ENCODE data around the gene OTOG. TPM values are rescaled to one million over a fixed set of nuclear protein-coding genes. Genes with fewer than 3 reads are reported as not detected.
A peak's percentile ranks its signal among the peaks of the same experiment; 100 is the strongest.

The OTOG gene
- total RNA-seq, 1 donor from 2014 or later, result under 0.01 TPM

DNA sequence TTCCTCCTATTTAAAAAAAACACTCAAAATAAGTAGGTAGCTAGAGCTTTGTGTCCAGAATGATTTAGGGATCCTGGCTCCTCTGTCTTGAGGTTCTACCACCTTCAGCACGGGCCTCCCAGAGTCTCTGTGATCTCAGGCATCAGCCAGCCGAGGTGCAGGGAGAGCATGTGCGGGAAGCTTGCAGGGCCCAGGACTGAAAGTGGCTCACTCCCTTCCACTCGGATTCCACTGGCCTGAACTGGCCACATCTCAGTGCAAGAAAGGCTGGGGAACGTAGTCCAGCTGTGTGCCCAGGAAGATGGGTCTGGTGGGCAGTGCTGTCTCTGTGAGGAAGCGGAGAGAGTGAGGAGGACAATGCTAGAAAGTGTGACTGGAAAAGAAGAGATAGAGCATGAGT, 104.0 kb downstream of the OTOG start:
- peak; percentile 27 for DNase-seq

DNA sequence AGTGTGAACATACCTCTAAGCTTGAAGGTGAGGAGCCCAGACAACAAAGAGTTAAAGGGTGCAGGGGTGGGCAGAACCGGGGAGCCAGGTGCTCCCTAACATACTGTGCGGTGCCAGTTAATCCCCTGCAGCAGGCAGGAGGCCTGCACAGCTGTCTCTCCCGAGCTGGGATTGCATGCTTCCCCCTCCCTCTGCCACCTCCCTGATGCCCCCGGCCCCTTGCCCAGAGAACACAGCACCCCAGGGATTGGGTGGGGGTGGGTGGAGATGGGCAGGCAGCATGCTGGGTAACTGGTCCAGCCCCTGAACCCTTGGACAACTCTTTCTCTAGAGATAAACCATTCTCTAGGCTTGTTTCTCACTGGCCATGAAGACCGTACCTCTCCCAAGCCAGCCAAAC, 104.6 kb downstream of the OTOG start:
- peak; percentile 91 for DNase-seq

DNA sequence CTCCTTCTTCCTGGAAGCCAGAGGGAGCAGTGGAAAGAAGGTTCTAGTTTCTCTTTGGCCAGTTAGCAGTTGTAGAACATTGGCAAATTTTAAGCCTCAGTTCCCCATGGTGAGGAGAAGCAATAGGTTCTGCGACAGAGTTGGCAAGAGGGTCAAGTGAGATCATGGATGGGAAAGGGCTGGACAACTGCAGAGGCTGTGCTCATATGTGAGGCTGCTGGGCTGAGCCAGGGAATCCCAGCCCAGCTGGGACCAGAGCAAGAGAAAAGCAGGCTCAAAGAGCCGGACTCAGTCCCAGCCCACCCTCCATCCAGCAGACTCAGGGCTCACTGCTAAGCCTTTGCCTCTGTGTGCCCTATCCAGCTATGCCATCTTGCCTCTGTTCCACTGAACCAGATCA, 105.5 kb downstream of the OTOG start:
- peak; percentile 92 for DNase-seq

DNA sequence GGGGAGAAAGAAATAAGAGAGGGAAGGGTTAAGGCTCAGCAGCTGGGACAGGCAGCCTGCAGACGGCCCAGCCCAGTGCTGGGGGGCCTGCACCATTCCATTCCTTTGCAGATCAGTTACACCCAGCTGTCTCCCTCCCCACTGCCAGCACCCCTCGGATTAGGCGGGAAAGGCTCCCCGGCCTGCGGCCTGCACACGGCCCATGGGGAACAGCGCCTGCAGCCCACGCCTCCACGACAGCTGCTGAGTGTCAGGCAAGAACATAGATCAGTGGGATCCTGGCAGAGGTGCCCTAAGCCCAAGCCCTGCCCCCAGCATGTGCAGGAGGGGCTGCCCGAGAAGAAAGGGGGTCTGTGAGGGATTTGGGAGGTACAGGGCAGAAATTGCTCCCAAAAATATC, 106.6 kb downstream of the OTOG start:
- peak; percentile 97 for DNase-seq

DNA sequence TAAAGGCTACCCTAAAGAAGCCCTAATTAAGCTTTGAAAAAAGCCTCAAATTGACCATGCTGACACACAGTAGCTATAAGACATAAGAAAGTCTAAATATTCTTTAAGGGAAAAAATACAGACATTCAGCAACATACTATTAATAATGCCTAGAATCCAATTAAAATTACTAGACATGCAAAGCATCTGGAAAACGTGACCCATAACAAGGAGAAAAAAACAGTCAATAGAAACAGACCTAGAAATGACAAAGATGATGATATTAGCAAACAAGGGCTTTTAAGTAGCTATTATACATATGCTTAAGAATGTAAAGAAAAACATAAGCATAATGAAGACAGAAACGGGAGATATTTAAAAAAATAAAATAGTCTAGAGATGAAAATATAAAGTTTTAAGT, 108.6 kb downstream of the OTOG start:
- no peak for DNase-seq

DNA sequence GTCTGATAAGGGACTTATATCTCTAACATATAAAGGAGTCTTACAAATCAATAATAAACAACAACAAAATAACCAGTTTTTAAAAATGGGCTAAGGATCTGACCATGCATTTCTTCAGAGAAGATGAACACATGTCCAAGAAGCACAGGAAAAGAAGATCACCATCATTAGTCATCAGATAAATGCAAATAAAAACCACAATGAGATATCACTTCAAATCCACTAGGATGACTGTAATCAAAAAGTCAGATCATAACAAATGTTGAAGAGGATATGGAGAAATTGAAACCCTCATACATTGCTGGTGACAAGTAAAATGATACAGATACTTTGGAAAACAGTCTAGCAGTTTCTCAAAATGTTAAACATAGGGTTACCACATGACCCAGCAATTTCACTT, 111.2 kb downstream of the OTOG start:
- DNase-seq, result no peak

DNA sequence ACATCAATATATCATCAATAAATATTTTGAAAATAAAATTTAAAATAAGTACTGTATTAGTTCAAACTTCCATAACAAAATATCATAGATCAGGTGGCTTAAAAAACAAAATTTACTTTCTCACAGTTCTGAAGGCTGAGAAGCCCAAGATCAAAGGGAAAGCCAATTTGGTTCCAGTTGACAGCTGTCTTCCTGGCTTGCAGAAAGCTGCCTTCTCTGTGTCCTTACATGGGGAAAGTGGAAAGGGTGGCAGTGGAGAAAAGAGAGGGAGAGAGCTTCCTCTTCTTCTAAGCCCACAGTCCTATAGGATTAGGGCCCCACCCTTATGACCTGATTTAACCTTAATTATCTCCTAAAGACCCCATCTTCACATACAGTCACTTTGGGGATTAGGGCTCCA, 121.1 kb downstream of the OTOG start:
- DNase-seq, result no peak

DNA sequence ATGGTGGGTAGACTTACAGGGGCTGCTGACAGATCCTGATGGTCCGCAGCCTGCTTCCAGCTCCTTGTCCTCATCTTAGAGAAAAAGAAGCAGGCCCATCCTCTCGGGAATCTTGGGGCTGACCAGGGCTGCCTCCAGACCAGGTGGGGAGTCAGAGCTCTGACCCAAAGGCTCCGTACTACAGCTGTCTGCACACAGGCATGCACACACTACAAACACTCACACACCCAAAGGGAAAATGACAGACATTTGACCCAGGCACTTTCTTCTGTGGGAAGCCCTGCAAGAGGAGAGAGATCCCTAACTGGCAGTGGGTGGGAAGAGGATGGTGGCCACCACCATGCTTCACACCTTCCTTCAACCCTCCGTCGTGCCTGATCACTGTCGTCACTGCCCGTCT, 125.4 kb downstream of the OTOG start:
- peak; percentile 12 for DNase-seq

DNA sequence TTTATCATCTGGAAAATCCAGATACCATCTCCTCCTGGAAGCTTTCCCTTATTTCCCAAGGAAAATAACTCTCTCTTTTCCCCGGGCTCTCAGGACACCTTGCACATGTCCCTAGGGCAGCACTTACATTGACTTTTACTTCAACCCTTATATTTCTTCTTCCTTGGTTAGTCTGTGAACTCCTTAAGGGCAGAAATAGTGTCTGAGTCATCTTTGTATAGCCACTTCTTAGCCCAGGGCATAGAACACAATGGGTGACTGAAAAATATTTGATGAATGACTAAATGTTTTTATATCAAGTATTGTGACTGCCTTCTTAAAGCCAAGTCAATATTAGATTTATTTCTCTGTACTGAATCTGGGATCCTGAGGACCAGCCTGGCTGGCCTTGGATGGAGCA, 126.9 kb downstream of the OTOG start:
- no peak for DNase-seq

DNA sequence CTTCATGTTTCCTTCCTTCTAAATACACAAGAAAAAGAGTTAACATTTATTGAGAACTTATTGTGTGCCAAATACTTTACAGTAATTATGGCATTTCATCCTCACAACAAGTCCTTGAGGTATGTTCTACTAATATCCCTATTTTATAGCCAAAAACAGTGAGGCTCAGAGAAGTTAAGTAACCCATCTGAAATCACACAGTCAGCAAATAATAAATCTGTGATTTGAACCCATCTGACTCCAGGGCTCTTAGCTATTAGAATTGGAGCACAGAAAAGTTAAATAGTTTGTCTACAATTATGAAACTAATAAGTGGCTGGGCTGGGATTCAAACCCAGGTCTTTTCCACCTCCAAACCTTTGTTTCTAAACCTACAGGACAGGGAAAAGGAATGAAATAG, 135.8 kb downstream of the OTOG start:
- no peak for DNase-seq

DNA sequence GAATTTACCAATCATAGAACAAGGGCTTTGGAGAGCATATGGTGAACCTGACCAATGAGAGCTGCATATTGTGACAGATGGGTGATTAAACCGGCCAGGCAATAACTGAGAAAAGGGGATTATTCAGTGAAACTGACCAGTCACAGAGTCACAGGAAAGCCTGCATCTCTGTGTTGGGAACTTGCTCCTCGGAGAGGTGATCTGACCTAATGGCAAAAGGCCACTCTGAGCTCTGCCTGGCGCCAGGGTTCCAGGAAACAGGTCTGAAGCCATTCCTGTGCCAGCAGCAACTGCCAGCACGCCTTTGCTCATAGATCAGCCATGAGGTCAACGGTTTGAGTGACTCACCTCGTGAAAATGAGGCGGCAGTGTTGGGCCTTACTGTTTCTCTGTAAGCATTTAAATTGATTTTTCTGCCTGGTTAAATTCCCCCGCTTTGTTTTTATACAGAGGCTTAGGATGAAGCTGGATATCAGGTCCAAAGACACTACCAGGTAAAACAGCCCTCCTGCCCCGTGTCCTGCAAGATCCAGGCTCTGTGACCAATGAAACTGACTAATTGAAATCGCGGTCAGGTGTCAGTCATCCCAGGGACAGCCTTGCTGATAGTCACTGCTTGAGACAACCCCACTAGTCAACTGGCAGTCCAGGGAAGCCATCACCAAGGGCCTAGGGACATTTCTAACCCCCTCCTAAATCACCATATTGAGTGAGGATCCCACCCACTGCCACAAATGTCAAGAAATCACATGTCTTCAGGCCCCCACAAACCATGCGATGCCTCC, 136.5 kb downstream of the OTOG start:
- peak; percentile 57 for DNase-seq

DNA sequence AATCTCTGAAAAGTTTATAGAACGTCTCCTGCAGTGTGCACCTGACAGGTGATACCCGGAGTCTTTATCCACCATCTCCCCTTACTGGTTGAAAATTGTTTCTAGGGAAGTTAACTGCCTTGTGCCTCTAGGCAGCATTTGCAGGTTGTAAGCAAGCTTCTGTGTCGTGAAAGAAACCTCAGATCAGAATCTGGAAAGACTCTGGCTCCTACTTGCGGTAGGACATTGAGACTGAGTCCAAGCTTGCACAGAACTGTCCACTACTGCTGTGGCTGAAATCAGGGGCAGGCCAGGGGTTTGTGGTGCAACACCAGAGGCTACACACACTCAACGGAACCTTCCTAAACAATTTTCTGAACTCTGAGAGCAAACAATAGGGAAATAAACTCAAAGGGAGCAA, 137.5 kb downstream of the OTOG start:
- no peak for DNase-seq

DNA sequence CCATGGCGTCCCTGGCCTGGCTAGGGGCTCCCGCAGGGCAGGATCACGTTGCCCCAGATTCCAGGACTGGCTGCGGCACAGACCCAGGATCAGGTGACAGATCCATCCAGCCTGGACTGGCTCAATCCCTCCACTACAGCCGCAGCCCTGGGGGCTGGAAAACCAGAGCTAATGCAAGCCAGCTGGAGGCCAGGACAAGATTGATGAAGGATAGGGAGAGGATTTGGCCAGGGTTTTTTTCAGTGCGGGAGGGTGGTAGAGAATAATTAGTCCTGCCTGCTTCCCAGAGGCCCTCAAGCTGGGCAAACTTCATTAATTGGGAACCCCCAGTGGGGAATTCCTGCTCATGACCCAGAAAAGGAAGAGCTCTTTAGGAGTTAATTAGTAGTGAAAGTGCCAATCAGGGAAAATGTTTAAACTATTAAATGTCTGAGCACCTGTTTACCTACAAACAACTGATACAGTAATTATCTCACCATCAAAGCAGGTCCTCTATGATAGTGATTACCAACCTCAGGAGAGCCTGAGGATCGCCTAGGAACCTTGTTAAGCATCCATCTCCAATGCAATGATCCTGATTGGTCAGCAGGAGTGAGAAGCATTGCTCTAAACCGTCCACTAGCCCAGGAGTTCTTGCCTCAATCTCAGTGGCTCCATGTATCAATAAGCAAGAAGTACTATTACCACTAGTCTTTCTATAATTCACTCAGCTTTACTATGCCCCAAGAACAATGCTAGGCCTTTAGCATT, 139.3 kb downstream of the OTOG start:
- peak; percentile 90 for DNase-seq

DNA sequence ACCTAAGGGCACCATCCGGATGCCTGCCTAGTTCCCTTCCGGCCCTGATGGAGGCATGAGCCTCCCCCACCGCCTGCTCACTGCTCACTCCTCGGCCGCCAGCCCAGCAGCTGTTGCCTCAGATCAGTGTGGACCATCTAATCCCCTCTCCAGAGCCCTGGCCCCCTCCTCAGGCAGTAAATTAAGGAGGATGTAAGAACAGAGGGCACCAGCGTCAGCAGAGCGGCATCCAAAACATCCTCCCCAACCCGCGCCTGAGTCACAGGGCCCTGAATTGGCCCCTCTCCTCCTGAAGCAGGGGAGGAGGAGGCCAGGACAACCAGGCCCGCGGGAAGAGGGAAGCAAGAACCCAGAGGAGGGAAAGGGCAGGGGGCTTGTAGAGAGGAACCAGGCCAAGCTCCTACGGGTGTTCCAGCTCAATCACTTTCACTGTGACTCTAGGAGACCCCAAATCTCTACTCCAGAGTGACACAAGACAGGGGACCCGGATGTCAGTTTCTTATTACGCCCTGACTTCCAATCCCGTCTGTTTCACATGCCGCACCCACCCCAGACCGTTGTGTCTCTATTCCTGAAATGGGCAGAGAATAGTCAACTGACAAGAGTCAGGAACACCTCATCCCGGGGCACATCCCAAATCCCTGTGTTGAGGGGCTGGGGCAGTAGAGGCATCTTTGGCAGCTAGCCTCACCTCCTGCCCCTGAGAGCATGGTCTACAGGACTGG, 141.0 kb downstream of the OTOG start:
- DNase-seq, result peak; percentile 97

DNA sequence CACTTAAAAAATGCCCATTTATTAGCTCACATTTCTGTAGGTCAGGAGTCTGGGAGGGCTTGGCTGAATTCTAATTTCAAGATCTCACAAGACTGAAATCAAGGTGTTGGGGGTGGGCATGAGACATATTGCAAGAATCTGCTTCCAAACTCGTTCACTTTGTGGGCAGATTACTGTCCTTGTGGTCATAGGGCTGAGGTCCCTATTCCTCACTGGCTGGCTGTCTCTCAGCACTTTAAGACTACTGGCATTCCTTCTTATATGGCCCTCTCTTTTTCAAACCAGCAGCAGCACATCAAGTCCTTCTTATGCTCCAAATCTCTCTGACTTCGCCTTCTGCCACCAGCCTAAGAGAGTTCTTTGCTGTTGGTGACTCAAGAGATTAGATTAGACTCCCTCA, 144.5 kb downstream of the OTOG start:
- DNase-seq, result no peak

DNA sequence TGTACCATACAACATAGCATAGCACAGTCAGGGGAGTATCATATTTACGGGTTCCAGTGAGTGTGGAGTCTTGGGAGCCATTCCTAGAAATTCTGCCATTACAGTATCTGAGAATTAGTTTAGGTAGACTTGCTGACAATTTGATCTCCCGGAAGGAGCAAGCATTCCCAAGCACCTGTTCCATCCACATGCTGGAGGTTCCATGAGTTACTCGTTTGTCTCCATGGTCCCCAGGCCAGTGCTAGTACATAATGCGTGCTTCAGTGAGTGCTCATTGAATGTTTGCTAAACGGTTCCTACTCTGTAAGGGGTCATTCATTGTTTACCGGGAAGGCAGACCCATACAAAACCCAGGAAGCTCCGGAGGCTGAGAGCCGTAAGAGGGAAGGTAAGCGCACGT, 144.9 kb downstream of the OTOG start:
- DNase-seq, result peak; percentile 75

DNA sequence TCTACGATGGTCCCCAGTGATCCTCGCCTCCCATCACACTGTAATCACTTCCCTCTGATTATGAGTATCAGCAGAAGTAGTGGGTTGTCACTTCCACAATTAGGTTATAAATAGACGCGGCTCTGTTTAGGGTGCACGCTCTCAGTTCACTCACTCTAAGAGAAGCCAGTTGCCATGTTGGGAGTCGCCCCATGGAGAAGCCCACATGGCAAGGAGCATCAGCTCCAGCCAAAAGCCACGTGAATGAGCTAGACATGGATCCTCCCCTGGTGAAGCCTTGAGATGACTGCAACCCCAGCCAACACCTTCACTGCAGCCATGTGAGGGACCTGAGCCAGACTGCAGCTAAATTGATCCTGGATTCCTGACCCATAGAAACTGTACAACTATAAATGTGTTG, 145.9 kb downstream of the OTOG start:
- no peak for DNase-seq

DNA sequence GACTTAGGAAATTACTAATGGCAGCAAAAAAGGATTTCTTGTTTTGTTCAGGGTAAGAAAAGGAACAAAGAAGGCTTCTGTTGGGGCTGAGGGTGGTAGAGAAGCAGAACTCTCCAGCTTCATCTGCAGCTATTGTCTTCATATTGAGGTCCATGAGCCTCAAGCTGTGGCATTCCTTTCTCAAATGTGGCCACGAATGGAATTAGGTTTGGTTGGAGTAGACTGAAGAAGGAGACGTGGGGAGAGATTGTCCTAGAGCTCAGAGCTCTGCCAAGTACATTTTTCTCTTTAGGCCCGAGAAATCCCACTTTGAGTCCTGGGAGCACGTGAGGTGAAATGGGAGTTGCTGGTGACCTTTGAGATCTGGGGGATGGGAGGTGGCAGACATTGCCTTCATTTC, 146.5 kb downstream of the OTOG start:
- no peak for DNase-seq

DNA sequence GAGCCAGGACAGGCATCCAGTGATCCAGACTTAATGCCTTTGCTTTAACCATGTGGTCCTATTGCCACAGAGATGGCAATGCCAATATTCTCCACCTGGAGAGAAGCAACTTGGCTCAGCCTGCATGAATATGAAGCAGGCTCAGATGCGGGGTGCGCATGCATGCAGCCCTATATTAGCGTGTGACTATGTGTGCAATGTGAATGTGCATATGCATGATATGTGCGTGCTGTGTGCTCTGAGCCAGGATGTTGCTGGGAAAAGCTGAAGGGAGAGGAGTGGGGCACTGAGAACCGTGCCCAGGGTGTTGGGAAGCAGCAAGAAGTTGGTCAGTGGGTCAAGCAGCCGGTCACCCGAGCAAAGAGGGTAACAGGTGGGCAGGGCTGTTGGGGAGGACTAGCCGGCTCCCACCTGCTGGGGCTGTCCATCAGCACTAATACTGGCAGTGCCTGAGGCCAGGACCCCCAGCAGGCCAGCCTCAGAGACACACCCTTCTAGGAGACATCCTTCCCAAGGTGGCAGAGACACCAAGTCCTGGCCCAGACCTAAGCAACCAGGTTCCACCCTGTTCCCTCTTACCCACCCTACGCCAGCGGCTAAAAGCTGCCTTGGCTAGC, 147.5 kb downstream of the OTOG start:
- DNase-seq, result peak; percentile 66

DNA sequence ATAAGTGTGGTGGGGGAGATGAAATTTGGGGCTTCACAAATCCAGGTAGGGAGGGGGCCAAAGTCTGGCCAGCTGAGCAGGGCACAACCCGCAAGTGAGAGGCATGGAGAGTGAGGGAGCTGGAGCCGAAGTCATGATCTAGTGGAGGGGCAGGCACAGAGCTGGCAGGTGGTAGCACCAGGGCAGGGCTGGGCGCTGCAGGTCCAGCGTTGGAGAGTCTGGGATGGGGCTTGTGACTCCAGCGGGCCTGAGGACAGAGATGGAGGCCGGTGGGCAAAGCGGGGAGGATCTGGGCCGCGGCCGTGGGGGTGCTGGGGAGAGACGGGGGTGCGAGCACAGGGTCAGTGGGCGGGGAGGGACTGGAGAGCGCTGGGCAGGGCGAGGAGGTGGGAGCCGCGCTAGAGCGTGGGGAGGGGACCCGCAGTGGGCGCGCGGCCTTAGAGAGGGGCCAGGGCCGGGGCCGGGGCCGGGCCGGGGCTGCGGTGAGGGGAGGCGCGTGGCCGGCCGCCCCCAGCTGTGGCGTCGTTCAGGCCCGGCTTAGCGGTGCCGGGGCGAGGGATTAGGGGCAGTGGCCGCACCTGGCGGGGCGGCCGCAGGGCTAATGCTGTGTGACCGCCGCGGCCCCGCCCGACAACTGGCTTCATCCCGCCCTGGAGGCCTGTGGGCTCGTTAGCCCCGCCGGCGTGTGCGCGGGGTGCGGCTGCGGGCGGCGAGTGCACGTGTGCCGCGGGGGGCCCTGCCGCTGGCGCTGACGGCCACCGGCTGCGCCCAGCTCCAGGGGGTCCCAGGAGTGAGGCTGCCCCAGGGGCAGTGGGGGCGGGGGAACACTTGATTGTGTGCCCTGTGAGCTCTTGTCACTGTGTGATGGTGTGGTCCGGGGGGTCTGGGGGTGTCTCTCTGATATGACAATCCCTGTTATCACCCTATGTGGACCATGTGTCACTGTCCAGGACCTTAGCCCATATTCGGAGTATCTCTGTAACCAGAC, 148.7 kb downstream of the OTOG start:
- DNase-seq, result peak; percentile 83

DNA sequence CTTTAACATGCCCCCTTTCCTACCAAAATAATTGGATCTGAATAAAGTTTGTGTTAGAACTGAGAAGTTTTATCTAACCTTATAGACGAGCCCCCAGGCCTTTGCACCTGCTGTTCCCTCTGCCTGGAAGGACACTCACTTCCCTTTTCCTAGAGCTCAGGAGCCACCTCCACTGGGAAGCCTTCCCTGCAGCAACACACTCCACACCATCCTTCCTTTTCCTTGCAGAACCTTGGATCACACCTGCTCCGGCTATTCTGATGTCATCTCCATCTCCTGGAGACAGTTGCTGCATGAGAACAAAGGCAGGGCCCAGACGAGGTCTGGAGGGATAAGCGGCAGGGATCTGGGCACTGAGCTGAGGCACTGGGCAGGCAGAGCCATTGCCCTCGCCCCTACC, 149.7 kb downstream of the OTOG start:
- no peak for DNase-seq

All from tongue (tissue), 2 donors.